Neutrophil (primary cell): Measurements from ENCODE around the gene BACE1.

Source experiments
- H3K27ac ChIP-seq: fragments of 200-600 bp; sonication (generic); 2 replicates; pipeline ENCODE4 v1.5.1; 2016; ENCODE audit warnings: mild to moderate bottlenecking, moderate library complexity
- H3K27me3 ChIP-seq: fragments of 200-600 bp; sonication (generic); 2 replicates; pipeline ENCODE4 v1.6.0; 2016; ENCODE audit warnings: mild to moderate bottlenecking
- H3K36me3 ChIP-seq: fragments of 200-600 bp; sonication (generic); 2 replicates; pipeline ENCODE4 v1.5.1; 2017
- H3K4me1 ChIP-seq, 2 experiments: fragments of 200-600 bp in 1 of 2; sonication (generic) in 1 of 2; 1 replicate in 1 of 2; 2 replicates in 1 of 2; pipeline versions ENCODE4 v1.5.1 to v1.6.1; 2013 to 2016; ENCODE audit warnings: low read depth in 1 of 2, low read length in 1 of 2, mild to moderate bottlenecking in 1 of 2, moderate library complexity in 1 of 2; ENCODE audit not compliant: control insufficient read depth in 1 of 2, insufficient read depth in 1 of 2
- H3K4me3 ChIP-seq, 2 experiments: fragments of 200-600 bp in 1 of 2; sonication (generic) in 1 of 2; 1 replicate in 1 of 2; 2 replicates in 1 of 2; pipeline ENCODE4 v1.5.1; 2013 to 2016; ENCODE audit warnings: low read depth in 1 of 2, low read length in 1 of 2, mild to moderate bottlenecking in 1 of 2, moderate library complexity in 1 of 2
- H3K9me3 ChIP-seq: fragments of 200-600 bp; sonication (generic); 2 replicates; pipeline ENCODE4 v1.5.1; 2016
- TF ChIP-seq, protein P1 (sequence below): fragments of 200-600 bp; sonication (generic); IDR thresholded peaks from 2 replicates; pipeline ENCODE4 v1.5.1; 2016; ENCODE audit warnings: antibody characterized with exemption

Gene BACE1

DNA sequence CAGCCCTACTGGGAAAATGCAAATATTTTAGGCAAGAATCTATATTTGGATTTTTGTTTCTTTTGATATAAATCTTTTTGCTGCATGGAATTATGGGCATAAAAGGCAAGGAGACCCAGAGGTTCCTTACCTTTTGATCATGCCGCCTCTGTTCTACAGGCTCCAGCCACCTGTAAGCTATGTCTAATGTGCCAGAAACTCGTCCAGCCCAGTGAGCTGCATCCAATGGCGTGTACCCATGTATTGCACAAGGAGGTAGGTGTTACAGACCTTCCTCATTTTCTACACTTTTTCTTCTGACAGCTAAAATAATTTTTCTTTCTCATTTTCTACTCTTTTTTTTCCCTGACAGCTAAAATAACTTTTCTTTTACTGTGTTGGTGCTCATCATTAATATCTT lies 33.1 kb downstream of the BACE1 start:
- Histone ChIP-seq H3K27ac (no peak overlapping the region), H3K27me3 (no peaks in the 10 kb centered on the region), H3K4me1 (no peaks in the 10 kb centered on the region), H3K36me3 (peaks cover 57% of the 10 kb centered on the region), H3K9me3 (no peaks in the 10 kb centered on the region), H3K4me3 (no peak overlapping the region)
- TF ChIP-seq, protein P1, sequence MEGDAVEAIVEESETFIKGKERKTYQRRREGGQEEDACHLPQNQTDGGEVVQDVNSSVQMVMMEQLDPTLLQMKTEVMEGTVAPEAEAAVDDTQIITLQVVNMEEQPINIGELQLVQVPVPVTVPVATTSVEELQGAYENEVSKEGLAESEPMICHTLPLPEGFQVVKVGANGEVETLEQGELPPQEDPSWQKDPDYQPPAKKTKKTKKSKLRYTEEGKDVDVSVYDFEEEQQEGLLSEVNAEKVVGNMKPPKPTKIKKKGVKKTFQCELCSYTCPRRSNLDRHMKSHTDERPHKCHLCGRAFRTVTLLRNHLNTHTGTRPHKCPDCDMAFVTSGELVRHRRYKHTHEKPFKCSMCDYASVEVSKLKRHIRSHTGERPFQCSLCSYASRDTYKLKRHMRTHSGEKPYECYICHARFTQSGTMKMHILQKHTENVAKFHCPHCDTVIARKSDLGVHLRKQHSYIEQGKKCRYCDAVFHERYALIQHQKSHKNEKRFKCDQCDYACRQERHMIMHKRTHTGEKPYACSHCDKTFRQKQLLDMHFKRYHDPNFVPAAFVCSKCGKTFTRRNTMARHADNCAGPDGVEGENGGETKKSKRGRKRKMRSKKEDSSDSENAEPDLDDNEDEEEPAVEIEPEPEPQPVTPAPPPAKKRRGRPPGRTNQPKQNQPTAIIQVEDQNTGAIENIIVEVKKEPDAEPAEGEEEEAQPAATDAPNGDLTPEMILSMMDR = no peak

DNA sequence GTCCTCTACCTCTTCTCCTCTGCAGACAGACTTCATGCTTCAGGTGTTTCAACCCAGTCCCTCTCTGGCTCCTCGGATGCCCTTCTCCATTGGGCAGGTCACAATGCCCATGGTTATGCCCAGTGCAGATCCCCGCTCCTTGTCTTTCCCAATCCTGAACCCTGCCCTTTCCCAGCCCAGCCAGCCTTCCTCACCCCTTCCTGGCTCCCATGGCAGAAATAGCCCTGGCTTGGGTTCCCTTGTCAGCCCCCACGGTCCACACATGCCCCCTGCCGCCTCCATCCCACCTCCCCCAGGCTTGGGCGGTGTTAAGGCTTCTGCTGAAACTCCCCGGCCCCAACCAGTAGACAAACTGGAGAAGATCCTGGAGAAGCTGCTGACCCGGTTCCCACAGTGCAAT lies 34.2 kb downstream of the BACE1 start:
- H3K27ac ChIP-seq = no peak overlapping the region
- H3K27me3 ChIP-seq = no peaks in the 10 kb centered on the region
- H3K36me3 ChIP-seq = peaks cover 50% of the 10 kb centered on the region
- H3K4me1 ChIP-seq = no peaks in the 10 kb centered on the region
- TF ChIP-seq, protein P1 = no peak
- H3K4me3 ChIP-seq = no peak overlapping the region
- H3K9me3 ChIP-seq = no peaks in the 10 kb centered on the region

DNA sequence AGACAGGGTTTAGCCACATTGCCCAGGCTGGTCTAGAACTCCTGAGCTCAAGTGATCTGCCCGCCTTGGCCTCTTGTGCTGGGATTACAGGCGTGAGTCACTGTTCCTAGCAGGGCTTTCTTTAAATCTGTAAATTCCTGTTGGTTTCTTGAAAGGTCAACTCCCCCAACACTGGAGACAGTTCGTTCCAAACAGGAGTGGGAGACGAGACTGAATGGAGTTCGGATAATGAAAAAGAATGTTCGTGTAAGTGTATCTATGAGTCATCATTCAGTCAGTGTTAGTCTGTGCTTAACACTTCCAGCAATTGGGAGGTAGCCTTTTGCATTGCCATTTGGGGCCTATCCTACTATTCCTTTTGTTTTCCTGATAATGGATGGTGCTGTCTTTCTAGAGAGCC lies 34.9 kb downstream of the BACE1 start:
- Histone ChIP-seq H3K4me3 (no peak overlapping the region), H3K36me3 (peaks cover 46% of the 10 kb centered on the region), H3K9me3 (no peaks in the 10 kb centered on the region), H3K27me3 (no peaks in the 10 kb centered on the region), H3K4me1 (no peaks in the 10 kb centered on the region), H3K27ac (no peak overlapping the region)
- TF ChIP-seq, protein P1 = no peak

DNA sequence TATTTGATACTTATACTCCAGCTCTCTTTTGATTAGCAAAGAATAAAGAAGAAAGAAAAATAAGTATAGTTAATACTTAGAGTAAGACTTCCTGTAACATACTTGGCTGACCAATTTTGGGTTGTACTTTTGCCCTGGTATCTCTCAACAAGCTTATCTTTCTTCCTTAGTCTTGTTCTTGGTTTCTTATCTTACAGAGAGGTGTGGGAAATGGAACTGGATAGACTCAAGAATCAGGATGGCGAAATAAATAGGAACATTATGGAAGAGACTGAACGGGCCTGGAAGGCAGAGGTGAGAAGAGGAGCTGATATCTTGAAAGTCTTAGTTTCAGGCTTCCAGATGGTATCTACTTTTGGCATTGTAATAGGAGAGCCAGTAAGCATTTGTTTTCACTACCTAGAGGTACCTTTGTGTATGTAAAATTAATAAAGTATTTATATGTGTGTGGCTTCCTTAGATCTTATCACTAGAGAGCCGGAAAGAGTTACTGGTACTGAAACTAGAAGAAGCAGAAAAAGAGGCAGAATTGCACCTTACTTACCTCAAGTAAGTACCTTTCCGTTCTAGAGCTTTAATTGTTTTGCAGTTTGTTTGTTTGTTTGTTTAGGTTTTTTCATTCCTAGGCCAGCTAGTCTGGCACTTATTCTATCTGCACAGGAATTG lies 36.2 kb downstream of the BACE1 start:
- Histone ChIP-seq H3K36me3 (peaks cover 39% of the 10 kb centered on the region), H3K9me3 (no peaks in the 10 kb centered on the region), H3K4me3 (no peak overlapping the region), H3K27me3 (no peaks in the 10 kb centered on the region), H3K4me1 (no peaks in the 10 kb centered on the region), H3K27ac (no peak overlapping the region)
- TF ChIP-seq, protein P1 = no peak

DNA sequence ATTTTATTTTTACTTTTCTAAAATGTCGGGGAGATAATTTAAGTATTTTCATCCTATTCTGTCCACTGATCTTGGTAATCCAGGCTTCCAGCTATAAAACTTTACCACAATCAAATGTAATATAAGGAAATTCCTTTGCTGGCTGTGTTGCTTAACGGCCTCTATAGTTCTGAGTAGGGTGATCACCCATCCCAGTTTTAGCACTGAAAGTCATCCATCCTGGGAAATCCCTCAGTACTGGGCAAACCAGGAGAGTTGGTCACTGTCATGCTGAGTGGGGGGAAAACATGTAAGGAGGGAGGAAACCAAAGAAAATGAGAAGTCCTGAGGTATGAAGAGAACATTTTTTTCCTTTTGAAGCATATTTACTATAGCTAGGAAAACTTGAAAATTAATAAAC lies 37.7 kb downstream of the BACE1 start:
- H3K27ac ChIP-seq = no peak overlapping the region
- TF ChIP-seq, protein P1 = no peak
- no peaks in the 10 kb centered on the region for H3K9me3 ChIP-seq
- H3K4me3 ChIP-seq = no peak overlapping the region
- no peaks in the 10 kb centered on the region for H3K4me1 ChIP-seq
- peaks cover 24% of the 10 kb centered on the region for H3K36me3 ChIP-seq
- H3K27me3 ChIP-seq = no peaks in the 10 kb centered on the region
